GM19395 (cell line): Measurements from ENCODE around the gene ELK4.
A peak's percentile ranks its signal among the peaks of the same experiment; 100 is the strongest.

Experiments used
- ATAC-seq: cut with Tn5 transposase; IDR thresholded peaks from one replicate; pipeline ENCODE4 v1.9.1; 2021; ENCODE audit warnings: mild to moderate bottlenecking, moderate library complexity; ENCODE audit not compliant: unreplicated experiment

The ELK4 gene

DNA sequence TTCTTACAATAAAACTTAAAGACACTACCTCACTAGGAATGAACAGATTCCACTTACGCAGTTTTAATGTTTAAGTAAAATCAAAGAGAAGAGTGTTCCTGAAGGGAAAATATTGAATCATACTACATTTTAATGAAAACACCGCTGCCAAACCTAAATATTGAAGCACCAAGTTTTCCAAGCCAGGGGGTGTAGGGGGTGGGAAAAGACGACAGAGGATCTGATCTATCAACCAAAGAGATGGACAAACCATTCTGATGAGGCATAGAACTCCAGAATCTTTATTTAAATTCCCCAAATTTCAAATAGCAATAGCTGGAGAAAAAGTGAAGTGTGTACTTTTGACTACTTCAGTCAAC lies 1.2 kb downstream of the ELK4 start:
- no peak for ATAC-seq

DNA sequence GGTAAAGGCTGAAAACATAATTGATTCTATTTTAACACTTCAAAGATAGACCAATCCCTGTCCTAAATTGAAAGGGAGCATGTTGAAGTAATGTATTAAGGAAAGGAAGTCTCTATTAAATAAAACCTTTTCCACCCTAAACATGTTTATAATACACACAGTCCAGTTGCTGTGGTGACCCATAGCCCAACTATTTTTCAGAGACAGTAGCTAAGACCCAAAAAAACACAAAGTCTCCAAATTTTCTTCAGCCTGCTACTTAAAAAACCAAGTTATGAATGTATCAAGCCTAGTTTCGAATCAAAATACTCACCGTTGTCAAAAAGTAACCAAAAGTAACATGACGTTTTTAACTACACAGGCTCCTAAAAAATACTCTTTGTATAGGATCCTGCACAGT lies 1.6 kb downstream of the ELK4 start:
- ATAC-seq = no peak

GRCh38 chr1:205629751-205630150 lies 2.1 kb downstream of the ELK4 start:
- no peak for ATAC-seq

- ATAC-seq = no peak
Observed at GRCh38 chr1:205627956-205628355, 3.9 kb downstream of the ELK4 start.

- no peak for ATAC-seq
Observed at GRCh38 chr1:205626216-205626615, 5.6 kb downstream of the ELK4 start.

- no peak for ATAC-seq
Observed at GRCh38 chr1:205623646-205624045, 8.2 kb downstream of the ELK4 start.

DNA sequence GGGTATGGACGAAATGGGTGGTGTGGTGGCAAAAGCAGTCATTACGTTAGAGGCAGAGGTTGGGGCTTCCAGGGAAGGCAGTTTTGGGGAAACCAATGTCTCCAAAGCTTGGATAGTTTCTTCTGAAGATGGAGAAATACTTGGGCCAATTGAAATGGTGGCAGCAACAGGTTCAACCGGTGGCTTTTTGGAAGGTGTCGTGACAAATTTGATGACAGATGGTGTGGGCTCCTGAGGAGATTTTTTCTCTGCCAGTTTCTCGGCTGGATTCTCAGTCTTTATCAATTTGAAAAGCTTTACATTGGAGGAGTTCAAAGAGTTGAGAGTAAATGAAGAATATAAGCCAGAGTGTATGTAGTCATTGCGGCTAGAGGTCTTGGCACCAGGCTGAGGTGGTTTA lies 11.5 kb downstream of the ELK4 start:
- no peak for ATAC-seq

- no peak for ATAC-seq
Observed at GRCh38 chr1:205619376-205619775, 12.4 kb downstream of the ELK4 start.

- peak; percentile 67 for ATAC-seq
Observed at GRCh38 chr1:205616563-205617293, 15.1 kb downstream of the ELK4 start.

DNA sequence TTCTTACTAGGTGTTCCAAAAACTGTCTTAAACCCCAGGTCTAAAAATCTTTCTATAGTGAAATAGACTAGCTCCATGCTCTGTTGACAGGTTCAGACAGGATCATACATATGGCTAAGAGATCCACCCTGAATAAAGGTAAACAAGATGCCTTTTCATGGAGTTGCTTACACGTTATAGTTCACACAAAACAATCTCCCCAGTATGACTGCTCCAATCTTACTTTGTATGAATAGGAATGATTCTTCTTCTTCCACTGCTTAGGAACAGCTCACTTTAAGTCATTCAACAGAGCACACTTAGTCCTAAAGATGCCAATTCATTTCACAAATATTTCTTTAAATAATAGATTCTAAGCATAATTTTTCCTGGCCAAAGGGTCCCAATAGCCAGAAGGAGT lies 16.0 kb downstream of the ELK4 start:
- no peak for ATAC-seq

- ATAC-seq = no peak
Observed at GRCh38 chr1:205613854-205614412, 17.9 kb downstream of the ELK4 start.

DNA sequence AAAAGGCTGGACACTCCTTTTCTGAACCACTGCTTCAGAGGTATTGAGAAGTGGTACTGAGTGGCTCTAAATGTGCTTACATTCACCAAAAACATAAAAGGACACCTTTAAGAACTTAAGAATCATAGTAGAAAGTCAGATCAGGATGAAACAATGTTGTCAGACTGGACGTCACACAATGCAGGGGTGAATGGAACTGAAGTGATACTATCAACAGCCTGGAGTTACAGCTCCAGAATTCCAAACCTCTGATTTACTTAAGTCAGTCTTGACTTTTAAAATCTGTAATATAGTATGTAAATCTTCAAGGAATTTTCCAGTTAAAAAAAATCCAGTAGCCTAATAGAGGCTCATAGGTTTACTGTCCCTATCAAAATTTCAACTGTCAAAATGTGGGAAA lies 19.3 kb downstream of the ELK4 start:
- no peak for ATAC-seq

- ATAC-seq = no peak
Observed at GRCh38 chr1:205612104-205612503, 19.7 kb downstream of the ELK4 start.

DNA sequence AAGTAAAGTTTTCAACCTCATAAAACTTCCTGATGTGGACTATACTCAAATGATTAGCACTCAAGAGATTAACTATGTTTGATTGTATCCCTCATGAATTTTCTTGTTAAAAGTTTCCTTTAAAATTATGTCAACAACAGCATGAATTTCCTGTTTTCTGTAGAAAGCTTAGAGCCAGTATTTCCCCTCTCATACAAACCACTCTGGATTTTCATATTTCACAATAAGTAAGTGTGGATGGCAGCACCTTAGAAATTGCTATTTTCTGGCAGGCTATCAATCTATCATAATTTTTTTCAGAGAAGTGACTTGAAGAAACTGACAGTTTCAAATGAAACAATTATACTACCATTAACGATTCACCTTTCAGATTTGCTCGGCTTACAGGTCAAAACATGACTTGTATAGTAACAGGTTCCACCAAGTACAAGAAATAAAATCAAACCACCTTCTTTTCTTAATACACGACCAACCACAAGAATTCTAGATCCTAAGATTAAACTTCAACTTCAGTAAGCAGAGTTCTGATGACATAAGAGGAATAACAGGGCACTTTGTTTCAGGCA lies 20.8 kb downstream of the ELK4 start:
- ATAC-seq = no peak

- no peak for ATAC-seq
Observed at GRCh38 chr1:205610036-205610435, 21.8 kb downstream of the ELK4 start.

DNA sequence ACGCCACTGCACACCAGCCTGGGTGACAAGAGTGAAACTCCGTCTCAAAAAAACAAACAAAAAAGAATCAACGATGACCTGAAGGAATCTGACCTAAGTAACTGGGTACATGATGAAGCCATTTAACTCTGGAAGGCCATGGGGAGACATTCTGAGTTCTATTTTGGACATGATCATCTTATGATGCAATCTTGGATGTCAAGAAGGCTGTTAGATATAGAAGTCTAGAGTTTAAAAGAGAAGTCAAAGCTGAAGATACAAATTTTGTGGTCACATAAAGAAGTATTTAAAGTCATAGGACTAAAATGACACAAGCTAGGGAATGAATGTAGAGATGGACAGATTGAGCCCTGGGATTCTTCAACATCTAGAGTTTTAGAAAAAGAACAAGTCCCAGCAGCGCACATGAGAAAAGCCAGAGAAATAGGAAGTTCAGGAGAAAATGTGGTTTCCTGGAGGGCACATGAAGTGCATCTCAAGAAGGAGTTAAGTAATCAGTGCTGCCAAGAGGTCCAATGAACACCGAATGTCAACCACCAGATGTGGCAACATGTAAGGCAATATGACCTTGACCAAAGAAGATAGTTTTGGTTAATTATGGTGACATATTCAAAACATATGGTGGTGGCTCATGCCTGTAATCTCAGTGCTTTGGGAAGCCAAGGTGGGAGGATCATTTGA lies 26.8 kb downstream of the ELK4 start:
- ATAC-seq = no peak

- no peak for ATAC-seq
Observed at GRCh38 chr1:205604059-205604458, 27.8 kb downstream of the ELK4 start.

DNA sequence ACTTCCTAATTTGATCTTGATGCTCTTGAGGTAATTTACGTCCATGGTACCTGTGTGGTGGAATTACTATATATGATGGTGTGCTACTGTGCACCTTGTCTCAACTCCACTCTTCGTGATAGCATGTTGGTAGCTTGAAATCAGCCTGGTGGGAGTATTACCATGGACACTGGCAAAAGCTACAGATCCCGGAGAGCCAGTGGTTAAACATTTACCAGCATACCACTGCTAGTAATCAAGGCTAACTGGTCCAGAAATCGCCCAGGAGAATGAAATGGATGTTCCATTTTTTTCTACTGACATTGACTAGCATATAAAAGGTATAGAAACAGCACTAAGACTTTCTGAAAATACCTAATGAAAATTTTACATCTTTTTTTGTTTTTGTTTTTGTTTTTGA lies 30.6 kb downstream of the ELK4 start:
- ATAC-seq = no peak

GRCh38 chr1:205600085-205600484 lies 31.7 kb downstream of the ELK4 start:
- peak; percentile 72 for ATAC-seq

GRCh38 chr1:205599669-205600042 lies 32.2 kb downstream of the ELK4 start:
- ATAC-seq = no peak

- ATAC-seq = no peak
Observed at GRCh38 chr1:205598841-205599668, 32.8 kb downstream of the ELK4 start.
